HG02852 (cell line): Measurements from ENCODE around the gene SMYD3.

Source experiments
- ATAC-seq: cut with Tn5 transposase; IDR thresholded peaks from one replicate; pipeline ENCODE4 v1.9.1; 2021; ENCODE audit warnings: mild to moderate bottlenecking, moderate library complexity; ENCODE audit not compliant: unreplicated experiment

SMYD3 gene

GRCh38 chr1:246506674-246507481 is at the start of gene SMYD3:
SMYD3 (minus strand) TSS chr1:246507279.
- ATAC-seq: peak; percentile 85

- no peak for ATAC-seq
These were observed 47.1 kb upstream of the SMYD3 start for GRCh38 chr1:246554201-246554600.

GRCh38 chr1:246552110-246552509 is 45.0 kb upstream of the SMYD3 start:
- ATAC-seq: no peak

DNA sequence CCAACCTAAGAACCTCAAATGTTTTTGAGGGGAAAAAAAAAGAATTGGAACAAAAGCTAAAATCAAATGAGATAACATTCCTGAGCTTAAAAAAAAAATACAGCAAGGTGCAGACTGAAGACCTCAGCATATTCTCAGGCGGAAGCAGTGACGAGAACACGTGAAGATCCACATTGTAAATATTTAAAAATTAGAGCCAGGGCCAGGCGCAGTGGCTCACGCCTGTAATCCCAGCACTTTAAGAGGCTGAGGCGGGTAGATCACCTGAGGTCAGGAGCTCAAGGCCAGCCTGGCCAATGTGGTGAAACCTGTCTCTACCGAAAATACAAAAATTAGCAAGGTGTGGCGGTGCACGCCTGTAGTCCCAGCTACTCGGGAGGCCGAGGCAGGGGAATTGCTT is 43.3 kb upstream of the SMYD3 start:
- ATAC-seq: no peak

DNA sequence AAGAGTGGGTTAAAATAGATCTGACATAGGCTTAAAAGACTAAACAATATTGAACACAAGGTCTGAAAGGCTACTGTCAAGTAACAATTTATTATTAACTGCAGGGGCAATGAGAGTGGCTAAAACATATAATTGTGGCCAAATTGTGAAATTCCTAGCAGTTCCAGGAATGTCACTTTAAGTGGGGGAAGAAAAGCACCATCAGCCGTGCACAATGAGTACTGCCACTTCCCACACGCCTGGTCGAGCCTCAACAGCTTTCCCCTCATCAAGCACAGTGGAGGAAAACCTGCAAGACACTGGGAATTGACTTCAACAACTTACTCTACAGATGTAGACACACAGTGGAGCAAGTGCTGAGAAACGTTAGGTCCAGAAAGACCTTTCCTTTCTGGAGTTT is 42.6 kb upstream of the SMYD3 start:
- no peak for ATAC-seq

DNA sequence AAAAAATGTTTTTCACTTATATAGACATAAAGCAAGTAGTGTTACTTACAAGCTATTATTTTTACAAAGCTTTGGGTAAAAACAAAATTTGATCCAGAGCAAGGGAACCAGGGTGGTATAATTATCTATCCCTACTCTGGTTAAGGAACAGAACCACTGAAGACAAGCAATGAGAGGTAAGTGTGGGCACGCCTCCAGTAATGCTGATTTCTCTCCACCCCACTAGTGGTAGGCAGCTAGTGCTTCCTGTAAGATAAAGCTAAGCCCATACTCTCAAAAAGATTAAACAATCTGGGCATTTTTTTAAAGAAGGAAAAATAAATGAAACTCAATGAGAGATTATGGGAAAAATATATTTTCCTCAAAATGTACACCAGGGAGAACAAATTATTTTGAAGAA is 36.9 kb upstream of the SMYD3 start:
- no peak for ATAC-seq

GRCh38 chr1:246540738-246541491 is 33.8 kb upstream of the SMYD3 start:
- no peak for ATAC-seq

- ATAC-seq: no peak
These were observed 30.8 kb upstream of the SMYD3 start for GRCh38 chr1:246537887-246538286.

- ATAC-seq: no peak
These were observed 30.4 kb upstream of the SMYD3 start for GRCh38 chr1:246537441-246537840.

DNA sequence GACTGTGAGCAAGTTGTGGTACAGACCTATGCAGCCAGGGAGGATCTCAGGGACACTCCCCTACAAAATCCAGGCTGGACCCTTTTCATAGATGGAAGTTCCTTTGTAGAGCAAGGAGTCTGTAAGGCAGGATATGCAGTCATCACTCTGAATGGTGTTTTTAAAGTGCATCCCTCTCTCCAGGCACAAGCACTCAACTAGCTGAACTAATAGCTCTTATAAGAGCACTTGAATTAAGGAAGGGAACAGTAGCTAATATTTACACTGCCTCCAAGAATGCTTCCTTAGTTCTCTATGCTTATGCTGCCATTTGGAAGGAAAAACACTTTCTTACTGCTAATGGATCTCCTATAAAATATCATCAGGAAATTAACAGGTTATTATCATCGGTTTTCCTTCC is 27.0 kb upstream of the SMYD3 start:
- no peak for ATAC-seq

DNA sequence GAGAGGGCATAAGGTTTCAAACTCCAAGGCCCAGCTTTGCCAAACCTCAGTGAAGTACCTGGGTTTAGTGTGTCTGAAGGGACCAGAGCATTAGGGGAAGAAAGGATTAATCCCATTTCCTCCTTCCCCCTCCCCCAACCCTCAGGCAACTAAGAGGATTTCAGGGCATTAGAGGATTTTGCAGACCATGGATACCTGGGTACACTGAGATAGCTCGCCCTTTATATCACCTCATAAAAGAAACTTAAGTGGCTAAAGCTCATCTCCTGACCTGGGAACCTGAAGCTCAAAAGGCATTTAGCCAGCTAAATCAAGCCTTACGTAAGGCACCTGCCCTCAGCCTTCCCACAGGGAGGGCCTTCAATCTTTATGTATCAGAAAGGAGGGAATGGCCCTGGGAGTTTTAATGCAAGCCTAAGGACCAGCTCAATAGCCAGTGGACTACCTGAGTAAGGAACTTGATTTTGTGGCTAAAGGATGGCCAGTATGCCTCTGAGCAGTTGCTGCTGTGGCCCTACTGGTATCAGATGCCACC is 26.4 kb upstream of the SMYD3 start:
- ATAC-seq: no peak

DNA sequence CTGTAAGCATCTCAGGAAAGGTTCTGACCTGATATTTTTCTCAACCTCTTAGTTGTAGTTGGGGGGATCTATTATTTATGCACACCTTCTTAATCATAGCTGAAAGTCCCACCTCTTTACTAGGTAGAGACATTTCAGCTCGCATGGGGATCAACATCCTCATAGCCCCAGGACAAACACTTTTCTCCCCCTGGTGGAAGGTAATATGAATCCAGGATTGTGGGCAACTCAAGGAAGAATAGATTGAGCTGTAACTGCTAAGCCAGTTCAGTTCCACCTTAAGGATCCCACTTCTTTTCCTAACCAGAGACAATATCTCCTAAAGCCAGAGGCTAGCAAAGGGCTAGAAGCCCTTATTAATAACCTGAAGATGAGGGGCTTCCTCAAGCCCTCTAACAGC is 25.4 kb upstream of the SMYD3 start:
- ATAC-seq: no peak

DNA sequence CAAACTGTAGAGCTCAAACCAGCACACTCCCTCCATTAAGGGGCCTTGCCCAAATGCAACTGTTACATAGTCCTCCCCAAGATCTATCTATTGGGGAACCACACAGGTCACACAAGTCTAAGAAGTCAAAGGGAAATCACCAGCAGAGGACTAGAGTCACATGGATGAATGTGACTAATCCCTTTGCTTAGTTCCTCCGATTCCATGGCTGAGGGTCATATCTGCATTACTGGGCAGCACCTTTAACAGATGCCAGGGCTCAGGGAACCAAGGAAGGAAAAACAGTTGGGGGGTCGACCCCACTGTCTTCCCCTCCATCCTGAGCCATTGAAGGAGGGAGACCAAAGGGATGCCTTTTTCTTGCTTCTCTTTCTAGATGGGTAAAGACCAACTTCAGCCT is 23.4 kb upstream of the SMYD3 start:
- no peak for ATAC-seq

DNA sequence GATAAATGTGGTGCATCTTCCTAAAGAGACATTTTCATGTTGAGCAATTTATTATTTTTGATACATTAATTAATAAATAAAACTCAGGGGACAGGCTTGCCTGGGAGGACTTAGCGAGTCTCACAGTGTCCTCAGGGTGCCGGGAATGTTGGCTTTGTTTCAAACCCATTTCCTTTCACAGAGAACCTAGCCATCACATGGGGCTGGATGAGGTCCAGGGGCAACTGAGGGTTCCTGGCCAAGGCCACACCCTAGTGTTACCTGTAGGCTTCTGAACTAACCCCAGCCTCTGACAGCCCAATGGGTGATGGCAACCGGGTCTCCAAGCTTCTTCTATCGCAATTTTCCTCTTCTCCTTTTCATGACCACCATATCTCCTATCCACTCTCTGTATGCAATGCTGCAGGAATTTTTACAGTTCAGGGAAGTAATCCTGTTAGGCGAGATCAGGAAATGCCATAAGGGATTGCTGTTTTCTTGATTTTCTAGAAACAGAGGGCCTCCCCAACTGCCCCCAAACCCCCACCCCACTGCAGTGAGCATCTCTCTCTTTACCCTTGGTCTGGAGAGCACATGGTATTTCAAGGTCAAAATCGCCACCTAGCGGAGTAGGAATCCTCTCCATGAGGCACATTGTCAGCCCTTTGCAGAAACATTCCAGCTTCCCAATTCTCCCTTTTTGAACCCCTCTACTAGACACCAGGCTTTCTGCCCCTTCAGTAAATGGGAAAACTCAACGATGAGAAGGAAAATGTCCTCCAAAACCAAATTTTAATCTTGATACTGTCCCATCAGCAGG is 22.1 kb upstream of the SMYD3 start:
- ATAC-seq: no peak

DNA sequence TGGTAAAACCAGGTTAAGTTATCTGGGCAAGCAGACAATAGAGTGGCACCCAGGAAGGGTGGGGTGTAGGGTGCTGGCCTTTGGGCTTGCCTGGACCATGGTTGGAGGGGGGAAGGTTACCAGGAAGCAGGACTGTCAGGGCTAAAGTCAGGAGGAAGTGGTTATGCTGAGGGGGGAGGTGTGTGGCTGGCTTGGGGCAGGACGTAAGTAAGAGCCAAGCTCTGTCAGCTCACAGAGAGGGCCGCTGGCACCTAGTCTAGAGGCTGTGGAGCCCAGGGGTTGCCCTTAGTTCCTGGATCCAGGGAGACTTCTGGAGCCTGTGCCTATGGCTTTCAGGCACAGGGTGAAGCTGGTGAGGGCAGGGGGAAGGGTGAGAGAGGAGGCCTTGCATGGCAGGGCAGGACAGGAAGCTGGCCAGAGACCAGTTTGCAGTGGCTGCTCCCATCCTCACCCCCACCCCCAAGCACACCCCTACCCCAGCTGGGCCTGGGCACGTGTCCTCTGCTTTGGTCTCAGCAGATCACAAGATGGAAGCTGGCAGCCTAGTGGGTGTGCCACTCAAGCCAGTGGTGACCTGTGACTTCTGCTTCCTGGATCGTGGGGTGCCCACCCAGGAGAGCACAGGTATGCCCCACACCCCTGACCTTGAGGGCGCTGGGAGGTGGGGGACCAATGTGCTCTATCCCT is 20.5 kb upstream of the SMYD3 start:
- no peak for ATAC-seq

DNA sequence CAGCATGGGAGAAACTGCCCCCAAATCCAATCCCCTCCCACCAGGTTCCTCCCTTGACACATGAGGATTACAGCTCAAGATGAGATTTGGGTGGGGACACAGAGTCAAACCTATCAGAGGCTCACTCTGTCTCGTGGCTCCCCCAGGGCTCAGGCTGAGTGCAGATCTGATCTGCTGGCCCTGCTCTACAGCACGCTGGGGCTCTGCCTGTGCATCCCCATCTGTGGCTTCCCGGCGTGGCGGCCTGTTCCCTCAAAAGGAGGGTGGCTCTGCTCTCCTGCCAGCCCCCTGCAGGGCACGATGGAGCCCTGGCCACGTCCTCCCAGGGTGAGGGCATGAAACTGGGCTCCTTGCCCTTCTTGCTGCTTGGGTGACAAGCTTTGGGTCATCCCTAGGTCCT is 19.8 kb upstream of the SMYD3 start:
- ATAC-seq: no peak

GRCh38 chr1:246526380-246526779 is 19.3 kb upstream of the SMYD3 start:
- no peak for ATAC-seq

- ATAC-seq: no peak
These were observed 12.4 kb upstream of the SMYD3 start for GRCh38 chr1:246519514-246519913.

GRCh38 chr1:246518456-246519205 is 11.6 kb upstream of the SMYD3 start:
- no peak for ATAC-seq

GRCh38 chr1:246517391-246517790 is 10.3 kb upstream of the SMYD3 start:
- ATAC-seq: no peak
